ENCODE results near the gene APRT. TPM values are rescaled to one million over a fixed set of nuclear protein-coding genes. Genes with fewer than 3 reads are reported as not detected.

The APRT gene
- total and polyA plus RNA-seq, 2 of the 4 experiments (the other 2 are of a cell fraction), result 40.5 to 157 TPM

GRCh38 chr16:88850531-88851199 is 38.9 kb upstream of the APRT start:
- Histone ChIP-seq H3K4me1 (ENCODE audit: control insufficient read depth, insufficient read depth, low read length) (peaks cover 4% of the 10 kb centered on the region; the same call in 1 of the 2 replicates), H2BK120ac (ENCODE audit: low read depth, low read length) (no peak overlapping the region), H2BK20ac (ENCODE audit: low read depth, low read length) (no peak overlapping the region), H3K27ac (ENCODE audit: insufficient read depth, low read length) (no peak overlapping the region), H4K8ac (ENCODE audit: low read depth in 2 of 2, low read length in 2 of 2) (no peak overlapping the region), H2AK9ac (replicated peaks; ENCODE audit: low read depth, low read length, poor library complexity) (no peak overlapping the region), H2AFZ (replicated peaks; ENCODE audit: low read length, poor library complexity) (no peak overlapping the region), H3K27me3 (ENCODE audit: control insufficient read depth, insufficient read depth, low read length) (no peaks in the 10 kb centered on the region), H4K5ac (ENCODE audit: low read depth, low read length) (no peak overlapping the region), H3K9me1 (ENCODE audit: insufficient read depth, low read length) (0 out of 2 replicates have a peak, but pooled peaks cover under 1% of the 10 kb centered on the region), H4K91ac (ENCODE audit: insufficient read depth, low read depth, low read length) (no peak overlapping the region), H3K79me1 (ENCODE audit: low read depth in 1 of 2, low read length in 2 of 2) (peaks cover 3 to 31% of the 10 kb centered on the region in 2 experiments), H3K56ac (ENCODE audit: extremely low read depth, insufficient read depth, low read length) (no peak overlapping the region), H3K14ac (replicated peaks; ENCODE audit: low read depth, low read length) (no peak overlapping the region), H3K4me2 (ENCODE audit: low read depth, low read length) (no peak overlapping the region), H3K4me3 (ENCODE audit: insufficient read depth, low read depth, low read length) (no peak overlapping the region), H3K23ac (ENCODE audit: low read depth, low read length) (no peak overlapping the region), H4K20me1 (ENCODE audit: insufficient read depth, low read length) (peaks cover 21% of the 10 kb centered on the region), H2BK5ac (ENCODE audit: low read depth, low read length, poor library complexity, severe bottlenecking) (no peak overlapping the region), H3K18ac (ENCODE audit: low read depth, low read length) (no peak overlapping the region), H2BK15ac (ENCODE audit: low read depth, low read length) (no peak overlapping the region), H2AK5ac (ENCODE audit: low read depth, low read length) (no peak overlapping the region), H3K9ac (ENCODE audit: low read depth, low read length) (no peak overlapping the region), H3K4ac (ENCODE audit: low read depth, low read length) (no peak overlapping the region), H3K36me3 (ENCODE audit: control insufficient read depth, insufficient read depth, low read length) (peaks cover 15% of the 10 kb centered on the region), H3K9me3 (ENCODE audit: control insufficient read depth, insufficient read depth, low read length) (no peaks in the 10 kb centered on the region)
- ATAC-seq (ENCODE audit: low read depth) (no peak), DNase-seq (no peak)
- POLR2A ChIA-PET (ENCODE audit: unreplicated experiment), result no interaction called here
- CTCF ChIA-PET, result no interaction called here
- in situ Hi-C loops (cut with MboI; ENCODE audit: low sequenced_read_pairs), result no loop called here
- no peak for TF ChIP-seq FOS (IDR thresholded peaks at IDR 0.05; ENCODE audit: low read depth, low read length)
- no peak for TF ChIP-seq SMC3 (IDR thresholded peaks at IDR 0.05; ENCODE audit: low read depth, low read length)
- no peak for TF ChIP-seq NFE2L2 (IDR thresholded peaks at IDR 0.05; ENCODE audit: low read depth, low read length)
- TF ChIP-seq BHLHE40 (IDR thresholded peaks at IDR 0.05; ENCODE audit: low read depth, low read length), result no peak
- TF ChIP-seq, protein P1, sequence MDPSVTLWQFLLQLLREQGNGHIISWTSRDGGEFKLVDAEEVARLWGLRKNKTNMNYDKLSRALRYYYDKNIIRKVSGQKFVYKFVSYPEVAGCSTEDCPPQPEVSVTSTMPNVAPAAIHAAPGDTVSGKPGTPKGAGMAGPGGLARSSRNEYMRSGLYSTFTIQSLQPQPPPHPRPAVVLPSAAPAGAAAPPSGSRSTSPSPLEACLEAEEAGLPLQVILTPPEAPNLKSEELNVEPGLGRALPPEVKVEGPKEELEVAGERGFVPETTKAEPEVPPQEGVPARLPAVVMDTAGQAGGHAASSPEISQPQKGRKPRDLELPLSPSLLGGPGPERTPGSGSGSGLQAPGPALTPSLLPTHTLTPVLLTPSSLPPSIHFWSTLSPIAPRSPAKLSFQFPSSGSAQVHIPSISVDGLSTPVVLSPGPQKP (IDR thresholded peaks at IDR 0.05; ENCODE audit: borderline replicate concordance, low read depth, low read length), result no peak
- TF ChIP-seq MAFK (IDR thresholded peaks at IDR 0.05; ENCODE audit: low read depth, low read length), result no peak
- TF ChIP-seq MXI1 (IDR thresholded peaks at IDR 0.05; ENCODE audit: borderline replicate concordance, low read depth, low read length), result no peak
- no peak for TF ChIP-seq RAD21 (IDR thresholded peaks at IDR 0.05; ENCODE audit: low read length)
- TF ChIP-seq CEBPB (IDR thresholded peaks at IDR 0.05; ENCODE audit: low read depth, low read length), result no peak
- TF ChIP-seq RCOR1 (IDR thresholded peaks at IDR 0.05; ENCODE audit: insufficient replicate concordance, low read length), result no peak
- TF ChIP-seq RFX5 (IDR thresholded peaks at IDR 0.05; ENCODE audit: low read depth, low read length), result no peak
- no peak for TF ChIP-seq CHD1 (IDR thresholded peaks at IDR 0.05; ENCODE audit: low read depth, low read length)
- BruUV-seq (replicated peaks), result no TSS peak
- WGBS, 2 experiments (ENCODE audit: extremely low coverage in 2 of 2, insufficient read length in 1 of 2), result 96% methylated on average over 23 of the region's 33 CpGs; no CpG with 5 or more reads in 1 of the 2 experiments
- intact Hi-C loops (cut with micrococcal nuclease), result no loop called here
- dilution Hi-C loops (cut with HindIII; ENCODE audit: low sequenced_read_pairs, unreplicated experiment), result no loop called here

Data from IMR-90 (cell line).